AG20443 (cell line): Measurements from ENCODE around the gene LGI1.
"Not testable (repeated sequence)": the region's sequence is repeated elsewhere in the genome, so short reads cannot be mapped to it uniquely, and the experiment has no call there.

Experiments used
- DNase-seq: peaks from one replicate; pipeline ENCODE4 v3.0.0; 2012; ENCODE audit warnings: low spot score, mixed read lengths

LGI1 gene

DNA sequence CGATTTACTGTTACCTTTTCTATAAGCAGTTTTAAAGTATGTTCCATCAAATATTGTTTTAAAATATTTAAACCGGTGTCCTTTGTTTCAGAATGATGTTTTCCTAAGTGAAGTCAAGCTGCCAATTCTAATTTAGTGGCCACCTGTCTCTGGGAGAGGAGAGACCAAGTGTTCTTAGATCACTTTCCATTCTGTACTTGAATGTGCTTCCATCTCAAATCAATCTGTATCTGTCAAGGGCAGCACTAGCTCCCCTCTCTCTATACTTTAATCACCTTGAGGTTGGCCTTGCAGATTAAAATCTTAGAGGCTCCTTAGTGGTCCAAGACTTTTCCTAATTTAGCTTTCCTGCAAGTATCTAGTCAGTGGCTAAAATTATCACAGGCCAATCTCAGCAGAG, 49.6 kb downstream of the LGI1 start:
- no peak for DNase-seq

DNA sequence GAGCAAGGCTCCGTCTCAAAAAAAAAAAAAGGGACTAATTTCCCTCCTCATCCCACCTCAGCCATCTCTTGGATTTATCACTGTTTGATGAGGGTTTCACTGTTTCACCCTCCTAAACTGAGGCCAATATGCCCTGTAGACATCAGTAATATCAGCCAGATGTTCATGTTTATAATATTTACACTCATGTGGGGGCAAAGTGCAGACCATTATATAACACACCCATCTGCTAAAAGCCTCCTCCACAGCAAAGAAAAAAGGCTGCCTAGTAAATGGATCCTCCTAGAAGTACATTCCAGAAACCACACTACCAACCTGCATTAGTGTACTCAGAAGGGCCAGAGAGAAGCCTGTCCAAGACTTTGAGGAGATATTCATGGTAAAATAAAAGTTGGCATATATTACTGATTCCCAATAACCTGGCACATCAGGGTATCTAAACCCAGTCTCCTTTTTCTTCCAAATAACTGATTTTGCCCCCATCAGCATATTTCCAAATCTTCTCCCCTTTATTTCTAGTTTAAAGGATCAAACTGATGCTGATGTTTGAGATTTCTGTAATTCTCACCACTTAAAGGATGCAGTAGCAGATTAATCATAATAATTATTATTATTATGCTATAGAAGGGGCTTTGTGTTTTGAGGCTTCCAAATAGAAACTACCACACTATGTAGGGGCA, 55.1 kb downstream of the LGI1 start:
- DNase-seq: no peak

- DNase-seq: peak; percentile 63
Observed at GRCh38 chr10:93813507-93814465, 56.0 kb downstream of the LGI1 start.

GRCh38 chr10:93815304-93816096, 57.8 kb downstream of the LGI1 start:
- DNase-seq: no peak

DNA sequence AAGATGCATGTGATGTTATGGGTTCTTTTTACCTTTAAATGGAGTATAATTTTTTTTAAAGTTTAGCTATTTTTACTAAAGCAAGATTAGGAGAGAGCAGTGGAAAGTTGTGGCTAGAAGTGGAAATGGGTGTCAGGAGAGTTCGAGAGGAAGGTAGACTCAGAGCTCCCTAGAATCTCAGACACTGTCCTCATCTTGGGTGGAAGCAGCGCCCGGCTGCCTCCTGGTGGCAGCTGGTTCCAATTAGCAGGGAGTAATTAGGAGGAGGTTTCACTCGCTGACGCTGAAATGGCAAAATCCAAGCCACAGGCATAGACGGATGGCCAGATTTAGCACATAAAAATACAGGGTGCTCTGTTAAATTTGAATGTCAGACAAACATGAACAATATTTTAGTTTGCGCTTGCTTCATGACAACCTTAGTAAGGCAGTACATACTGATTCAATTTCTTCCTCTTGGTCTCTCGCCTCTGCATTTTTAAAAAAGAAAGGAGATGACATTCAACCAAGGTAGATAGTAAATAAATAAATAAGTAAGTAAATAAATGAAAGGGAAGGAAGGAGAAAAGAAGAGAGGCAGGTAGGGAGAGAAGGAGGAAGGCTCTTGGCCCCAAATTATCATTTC, 58.5 kb downstream of the LGI1 start:
- DNase-seq: peak; percentile 85

DNA sequence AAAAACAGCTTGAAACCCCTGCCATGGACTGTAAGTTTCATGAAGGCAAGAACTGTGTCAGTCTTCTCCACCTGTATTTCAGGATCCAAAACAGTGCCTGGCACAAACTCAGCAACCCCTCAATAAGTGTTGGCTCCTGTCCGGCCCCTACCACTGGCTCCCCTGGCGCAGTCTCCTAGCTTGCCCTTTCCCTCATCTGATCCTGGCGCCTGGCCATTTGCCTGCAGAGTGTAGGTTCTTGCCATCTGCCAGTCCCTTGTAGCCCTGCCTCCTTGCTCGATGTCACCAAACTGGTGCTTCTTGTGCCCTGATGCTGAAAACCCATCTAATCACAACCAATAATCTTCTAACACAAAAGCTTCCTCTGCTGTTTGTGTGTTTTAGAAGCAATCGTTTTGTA, 60.4 kb downstream of the LGI1 start:
- no peak for DNase-seq

GRCh38 chr10:93819520-93819919, 61.8 kb downstream of the LGI1 start:
- DNase-seq: no peak

DNA sequence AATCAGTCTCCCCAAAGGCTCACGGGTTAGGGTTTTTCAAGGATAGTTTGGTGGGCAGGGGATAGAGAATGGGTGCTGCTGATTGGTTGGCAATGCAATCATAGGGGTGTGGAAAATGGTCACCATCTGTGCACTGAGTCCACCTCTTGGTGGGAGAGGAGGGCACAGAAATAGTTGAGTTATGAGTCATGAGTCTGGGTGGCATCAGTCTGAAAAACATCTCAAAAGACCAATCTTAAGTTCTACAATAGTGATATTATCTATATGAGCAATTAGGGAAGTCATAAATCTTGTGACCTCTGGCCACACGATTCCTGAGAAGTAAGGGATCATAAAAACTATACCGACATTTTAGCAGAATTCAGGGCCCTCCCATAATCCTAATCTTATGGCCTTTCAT, 62.7 kb downstream of the LGI1 start:
- no peak for DNase-seq

GRCh38 chr10:93821051-93821772, 63.5 kb downstream of the LGI1 start:
- peak; percentile 35 for DNase-seq

DNA sequence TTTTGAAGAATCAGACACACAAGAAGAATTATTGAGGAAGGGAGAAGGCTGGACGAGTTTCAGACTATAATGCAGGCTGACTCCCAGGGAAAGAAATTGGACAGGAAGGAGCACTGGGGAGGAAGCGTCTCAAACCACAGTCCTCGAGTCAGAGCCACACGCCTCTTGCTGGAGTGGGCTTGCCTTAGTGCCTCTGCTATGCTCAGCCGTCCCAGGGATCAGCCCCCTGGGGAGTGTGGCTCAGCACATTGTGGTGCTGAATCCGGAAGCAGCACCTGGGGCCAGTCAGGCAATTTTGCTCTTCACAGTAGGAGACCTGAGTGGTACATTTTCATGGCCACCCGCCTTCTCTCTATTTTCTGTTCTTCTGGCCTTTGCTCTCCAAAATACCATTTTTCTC, 68.6 kb downstream of the LGI1 start:
- DNase-seq: peak; percentile 21

GRCh38 chr10:93827056-93827804, 69.5 kb downstream of the LGI1 start:
- no peak for DNase-seq

GRCh38 chr10:93831065-93831464, 73.3 kb downstream of the LGI1 start:
- DNase-seq: not testable (repeated sequence)

- no peak for DNase-seq
Observed at GRCh38 chr10:93835770-93836169, 78.0 kb downstream of the LGI1 start.

- DNase-seq: no peak
Observed at GRCh38 chr10:93837822-93838221, 80.1 kb downstream of the LGI1 start.

DNA sequence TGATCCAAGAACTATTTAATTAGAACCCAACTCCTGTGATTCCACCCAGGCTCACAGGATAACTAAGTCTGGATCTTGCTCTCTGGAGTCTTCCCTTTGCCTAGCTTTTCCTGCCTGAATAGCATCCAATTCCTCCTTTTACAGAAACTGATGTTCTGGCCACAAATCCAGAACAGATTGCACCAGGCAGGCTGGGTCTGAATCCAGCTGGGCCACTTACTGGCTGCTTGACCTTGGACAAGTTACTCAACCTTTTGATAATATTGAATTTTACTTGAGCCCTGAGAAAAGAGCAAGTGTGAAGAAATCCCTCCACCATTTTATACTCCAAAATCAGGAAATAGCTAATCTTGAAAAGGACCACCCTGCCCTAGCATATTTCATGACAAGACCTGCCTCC, 80.5 kb downstream of the LGI1 start:
- DNase-seq: no peak

- DNase-seq: no peak
Observed at GRCh38 chr10:93841961-93842360, 84.2 kb downstream of the LGI1 start.

- no peak for DNase-seq
Observed at GRCh38 chr10:93844979-93845626, 87.4 kb downstream of the LGI1 start.
